GM12878 (cell line): ENCODE measurements around the gene CCDC106.

Experiments used
- ASH2L ChIP-seq: fragments of 300-600, 200-600 bp; sonication (generic); IDR thresholded peaks from 2 replicates; pipeline ENCODE4 v1.6.1; 2017; ENCODE audit warnings: low read depth, mild to moderate bottlenecking, borderline replicate concordance
- BHLHE40 ChIP-seq, 2 experiments: fragments of 450-650 bp in 1 of 2; IDR thresholded peaks; 2 replicates each; pipeline ENCODE4 v1.6.1; 2011 to 2017; ENCODE audit warnings: low read depth in 2 of 2, borderline replicate concordance in 1 of 2, improper control_type of control experiment in 1 of 2, low read length in 1 of 2, mild to moderate bottlenecking in 1 of 2
- CTCF ChIP-seq, 3 experiments: IDR thresholded peaks in 2 of 3; conservative IDR thresholded peaks in 1 of 3; 2 replicates each; pipeline ENCODE4 v1.5.1; 2011; ENCODE audit warnings: low read depth in 3 of 3, low read length in 3 of 3, mild to moderate bottlenecking in 3 of 3, control low read depth in 2 of 3, moderate library complexity in 2 of 3, inconsistent platforms in 1 of 3, mixed read lengths in 1 of 3; ENCODE audit not compliant: control insufficient read depth in 2 of 3, insufficient read depth in 1 of 3; ENCODE audit errors: extremely low read depth in 1 of 3
- E2F4 ChIP-seq: IDR thresholded peaks from 2 replicates; pipeline ENCODE4 v1.6.1; 2012; ENCODE audit warnings: low read depth, low read length, improper control_type of control experiment
- HDGF ChIP-seq: fragments of 450-650 bp; IDR thresholded peaks from 2 replicates; pipeline ENCODE4 v1.6.1; 2016; ENCODE audit warnings: antibody characterized with exemption
- NRF1 ChIP-seq: conservative IDR thresholded peaks from 2 replicates; pipeline ENCODE4 v1.6.1; 2011; ENCODE audit warnings: mild to moderate bottlenecking, low read depth, low read length, improper control_type of control experiment
- POLR2A ChIP-seq: IDR thresholded peaks from 2 replicates; pipeline ENCODE4 v1.6.1; 2011; ENCODE audit warnings: low read depth, mild to moderate bottlenecking, low read length
- SMAD1 ChIP-seq: fragments of 450-650 bp; IDR thresholded peaks from 2 replicates; pipeline ENCODE4 v1.6.1; 2018; ENCODE audit warnings: mild to moderate bottlenecking, low read depth; ENCODE audit not compliant: partially characterized antibody
- SRF ChIP-seq, 2 experiments: IDR thresholded peaks; 2 replicates each; pipeline ENCODE4 v1.6.1; 2011; ENCODE audit warnings: low read depth in 2 of 2, low read length in 2 of 2, mild to moderate bottlenecking in 1 of 2, moderate library complexity in 1 of 2
- TAF1 ChIP-seq: IDR thresholded peaks from 2 replicates; pipeline ENCODE4 v1.6.1; 2011; ENCODE audit warnings: mild to moderate bottlenecking, low read depth, low read length, borderline replicate concordance
- TF ChIP-seq, protein P1 (sequence below): IDR thresholded peaks from 2 replicates; pipeline ENCODE4 v1.6.1; 2011; ENCODE audit warnings: mild to moderate bottlenecking, low read depth, low read length, moderate library complexity; ENCODE audit not compliant: insufficient replicate concordance

DNA sequence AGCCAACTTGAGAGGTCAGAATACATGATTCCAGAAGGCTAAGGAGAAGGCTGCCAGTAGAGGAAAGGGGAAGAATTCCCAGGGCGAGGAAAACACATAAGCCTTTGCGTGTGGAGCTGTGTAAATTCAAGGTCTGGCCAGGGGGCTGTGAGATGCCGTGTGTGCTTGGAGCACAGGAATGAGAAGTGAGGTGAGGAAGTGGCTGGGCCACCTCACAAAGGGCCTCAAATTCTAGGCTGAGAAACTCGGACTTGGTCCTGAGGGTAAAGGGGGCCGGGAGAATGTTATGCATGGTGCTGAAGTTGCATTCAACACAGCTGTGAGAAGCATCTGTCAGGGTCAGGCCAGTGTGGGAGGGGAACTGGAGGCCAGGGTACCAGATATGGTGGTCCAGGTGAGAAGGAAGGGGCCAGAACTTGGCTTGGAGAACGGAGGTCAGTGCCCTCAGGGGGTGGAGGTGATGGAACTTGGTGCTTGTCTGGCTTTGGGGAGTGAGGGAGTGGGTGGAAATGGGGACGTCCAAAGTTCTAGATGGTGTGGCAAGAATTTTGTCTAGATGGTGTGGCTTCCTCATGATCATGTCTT, 12.1 kb upstream of the CCDC106 start:
- TF ChIP-seq, protein P1, sequence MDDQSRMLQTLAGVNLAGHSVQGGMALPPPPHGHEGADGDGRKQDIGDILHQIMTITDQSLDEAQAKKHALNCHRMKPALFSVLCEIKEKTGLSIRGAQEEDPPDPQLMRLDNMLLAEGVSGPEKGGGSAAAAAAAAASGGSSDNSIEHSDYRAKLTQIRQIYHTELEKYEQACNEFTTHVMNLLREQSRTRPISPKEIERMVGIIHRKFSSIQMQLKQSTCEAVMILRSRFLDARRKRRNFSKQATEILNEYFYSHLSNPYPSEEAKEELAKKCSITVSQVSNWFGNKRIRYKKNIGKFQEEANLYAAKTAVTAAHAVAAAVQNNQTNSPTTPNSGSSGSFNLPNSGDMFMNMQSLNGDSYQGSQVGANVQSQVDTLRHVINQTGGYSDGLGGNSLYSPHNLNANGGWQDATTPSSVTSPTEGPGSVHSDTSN = no peak
- TF ChIP-seq ASH2L = no peak
- no peak for TF ChIP-seq NRF1
- TF ChIP-seq HDGF = no peak
- no peak for TF ChIP-seq BHLHE40 (IDR thresholded peaks at IDR 0.05; ENCODE audit: borderline replicate concordance in 1 of 2, low read depth in 2 of 2, low read length in 1 of 2)
- TF ChIP-seq SRF (IDR thresholded peaks at IDR 0.05; ENCODE audit: low read depth in 2 of 2, low read length in 2 of 2) = no peak
- TF ChIP-seq SMAD1 = no peak
- TF ChIP-seq E2F4 = no peak
- TF ChIP-seq POLR2A = no peak; the same call in 1 of the 2 replicates
- no peak for TF ChIP-seq CTCF (IDR thresholded peaks at IDR 0.05 in 2 of 3, conservative IDR thresholded peaks at IDR 0.05 in 1 of 3; ENCODE audit: control insufficient read depth in 2 of 3, extremely low read depth in 1 of 3, insufficient read depth in 1 of 3, low read depth in 3 of 3, low read length in 3 of 3)
- TF ChIP-seq TAF1 = no peak
